Gastroesophageal sphincter (tissue), 4 donors: Measurements from ENCODE around the gene ARSD. TPM values are rescaled to one million over a fixed set of nuclear protein-coding genes. Genes with fewer than 3 reads are reported as not detected.

ENCODE experiments used
- ATAC-seq: fragments of 150-250 bp; one replicate; pipeline ENCODE4 v1.9.1; 2016; ENCODE audit warnings: mild to moderate bottlenecking, moderate library complexity
- H3K27ac ChIP-seq, 4 donors: fragments of 200-600 bp; sonication (generic) in 3 of 4; 1 replicate in 3 of 4; 2 replicates in 1 of 4; pipeline ENCODE4 v1.5.1; 2016 to 2019
- H3K27me3 ChIP-seq: fragments of 200-600 bp; sonication (generic); one replicate; pipeline ENCODE4 v1.5.1; 2019
- H3K36me3 ChIP-seq, 2 donors: fragments of 200-600 bp; sonication (generic); one replicate each; pipeline ENCODE4 v1.5.1; 2019; ENCODE audit warnings: control low read depth in 1 of 2
- H3K4me1 ChIP-seq, 3 donors: fragments of 200-600 bp; sonication (generic); 1 replicate in 2 of 3; 2 replicates in 1 of 3; pipeline ENCODE4 v1.5.1; 2016 to 2019; ENCODE audit warnings: control low read depth in 2 of 3
- H3K4me3 ChIP-seq, 2 donors: fragments of 200-600 bp; sonication (generic); one replicate each; pipeline ENCODE4 v1.5.1; 2019; ENCODE audit warnings: mild to moderate bottlenecking in 1 of 2, moderate library complexity in 1 of 2
- H3K9me3 ChIP-seq, 3 donors: fragments of 200-600 bp; sonication (generic); one replicate each; pipeline ENCODE4 v1.5.1; 2017 to 2019; ENCODE audit warnings: control low read depth in 2 of 3
- CTCF ChIP-seq, 4 experiments: fragments of 200-600 bp in 2 of 4; fragments of 450-650 bp in 2 of 4; sonication (generic) in 1 of 4; IDR thresholded peaks; one replicate each; pipeline ENCODE4 v1.5.1; 2017 to 2019; ENCODE audit warnings: antibody characterized with exemption in 4 of 4, mild to moderate bottlenecking in 2 of 4, moderate library complexity in 2 of 4
- EP300 ChIP-seq: sonication (generic); formaldehyde crosslinking; IDR thresholded peaks from one replicate; pipeline ENCODE4 v1.6.1; 2017; ENCODE audit warnings: antibody characterized with exemption, mild to moderate bottlenecking
- POLR2A ChIP-seq, 2 donors: fragments of 450-650 bp; IDR thresholded peaks; one replicate each; pipeline ENCODE4 v1.6.1; 2017; ENCODE audit warnings: antibody characterized with exemption in 2 of 2, mild to moderate bottlenecking in 2 of 2, moderate library complexity in 1 of 2
- POLR2AphosphoS5 ChIP-seq: sonication (generic); formaldehyde crosslinking; IDR thresholded peaks from one replicate; pipeline ENCODE4 v1.6.1; 2017; ENCODE audit warnings: antibody characterized with exemption
- WGBS, 2 donors: methylation state at CpG; one replicate each; pipeline ENCODE4 v1.1.5; 2018; ENCODE audit warnings: low coverage in 1 of 2; 5-methylcytosine and 5-hydroxymethylcytosine counted together
- total RNA-seq, 4 donors: library from RNA; depleted of rRNA; stranded (reverse); fragments of >200 nt; gene quantifications; one replicate each; pipeline ENCODE4 v1.1.0, GENCODE V29; 2016

The ARSD gene
- total RNA-seq, 4 donors from 2014 or later, result 11.5 to 20.2 (median 12.4) TPM

GRCh38 chrX:2875136-2875481, 54.0 kb downstream of the ARSD start:
- no peaks in the 10 kb centered on the region for H3K27me3 ChIP-seq
- 82% methylated on average over 3 of the region's 3 CpGs; no CpG with 5 or more reads in 1 of the 2 donors for WGBS, 2 donors
- no peak for ATAC-seq
- no peaks in the 10 kb centered on the region for H3K36me3 ChIP-seq
- no peak overlapping the region for H3K27ac ChIP-seq
- no peak overlapping the region for H3K4me3 ChIP-seq
- TF ChIP-seq POLR2AphosphoS5 (no peak), CTCF (IDR thresholded peaks at IDR 0.05) (no peak), POLR2A (IDR thresholded peaks at IDR 0.05) (no peak)
- H3K4me1 ChIP-seq, result no peaks in the 10 kb centered on the region
- H3K9me3 ChIP-seq, result no peaks in the 10 kb centered on the region

GRCh38 chrX:2874222-2875135, 54.7 kb downstream of the ARSD start:
- Histone ChIP-seq H3K9me3 (no peaks in the 10 kb centered on the region), H3K27ac (no peak overlapping the region), H3K36me3 (no peaks in the 10 kb centered on the region), H3K27me3 (no peaks in the 10 kb centered on the region), H3K4me1 (no peaks in the 10 kb centered on the region), H3K4me3 (no peak overlapping the region)
- ATAC-seq, result no peak
- TF ChIP-seq EP300 (no peak), POLR2A (IDR thresholded peaks at IDR 0.05) (no peak), POLR2AphosphoS5 (no peak), CTCF (IDR thresholded peaks at IDR 0.05) (no peak)
- 83% methylated on average over 2 to 3 of the region's 5 CpGs for WGBS, 2 donors

GRCh38 chrX:2872671-2873277, 56.4 kb downstream of the ARSD start:
- no peak for TF ChIP-seq POLR2AphosphoS5
- TF ChIP-seq POLR2A (IDR thresholded peaks at IDR 0.05), result no peak
- TF ChIP-seq EP300, result no peak
- no peak for TF ChIP-seq CTCF (IDR thresholded peaks at IDR 0.05)
- no peak for ATAC-seq
- no peak overlapping the region for H3K27ac ChIP-seq
- H3K36me3 ChIP-seq, result no peaks in the 10 kb centered on the region
- no peak overlapping the region for H3K4me3 ChIP-seq
- 90% methylated on average over 3 to 6 of the region's 7 CpGs for WGBS, 2 donors
- no peaks in the 10 kb centered on the region for H3K9me3 ChIP-seq
- no peaks in the 10 kb centered on the region for H3K4me1 ChIP-seq
- no peaks in the 10 kb centered on the region for H3K27me3 ChIP-seq

- ATAC-seq, result no peak
- 82 to 100% methylated on average over 1 to 2 of the region's 2 CpGs for WGBS, 2 donors
Measured at GRCh38 chrX:2871831-2872230, 57.3 kb downstream of the ARSD start.

More at GRCh38 chrX:2871831-2872230, 57.3 kb downstream of the ARSD start:
- no peaks in the 10 kb centered on the region for H3K36me3 ChIP-seq
- H3K4me1 ChIP-seq, result no peaks in the 10 kb centered on the region
- no peak overlapping the region for H3K27ac ChIP-seq
- no peaks in the 10 kb centered on the region for H3K9me3 ChIP-seq
- H3K27me3 ChIP-seq, result no peaks in the 10 kb centered on the region
- H3K4me3 ChIP-seq, result no peak overlapping the region
- TF ChIP-seq POLR2A (IDR thresholded peaks at IDR 0.05) (no peak), CTCF (IDR thresholded peaks at IDR 0.05) (no peak), EP300 (no peak), POLR2AphosphoS5 (no peak)
